CD4-positive, alpha-beta T cell treated with Interferon gamma for 1 hour (primary cell): ENCODE results near the gene C18orf54.
"Not testable (repeated sequence)": the region's sequence is repeated elsewhere in the genome, so short reads cannot be mapped to it uniquely, and the experiment has no call there.

Experiments used
- DNase-seq: peaks from one replicate; pipeline ENCODE4 v3.0.0-alpha.2; 2020

Gene C18orf54

DNA sequence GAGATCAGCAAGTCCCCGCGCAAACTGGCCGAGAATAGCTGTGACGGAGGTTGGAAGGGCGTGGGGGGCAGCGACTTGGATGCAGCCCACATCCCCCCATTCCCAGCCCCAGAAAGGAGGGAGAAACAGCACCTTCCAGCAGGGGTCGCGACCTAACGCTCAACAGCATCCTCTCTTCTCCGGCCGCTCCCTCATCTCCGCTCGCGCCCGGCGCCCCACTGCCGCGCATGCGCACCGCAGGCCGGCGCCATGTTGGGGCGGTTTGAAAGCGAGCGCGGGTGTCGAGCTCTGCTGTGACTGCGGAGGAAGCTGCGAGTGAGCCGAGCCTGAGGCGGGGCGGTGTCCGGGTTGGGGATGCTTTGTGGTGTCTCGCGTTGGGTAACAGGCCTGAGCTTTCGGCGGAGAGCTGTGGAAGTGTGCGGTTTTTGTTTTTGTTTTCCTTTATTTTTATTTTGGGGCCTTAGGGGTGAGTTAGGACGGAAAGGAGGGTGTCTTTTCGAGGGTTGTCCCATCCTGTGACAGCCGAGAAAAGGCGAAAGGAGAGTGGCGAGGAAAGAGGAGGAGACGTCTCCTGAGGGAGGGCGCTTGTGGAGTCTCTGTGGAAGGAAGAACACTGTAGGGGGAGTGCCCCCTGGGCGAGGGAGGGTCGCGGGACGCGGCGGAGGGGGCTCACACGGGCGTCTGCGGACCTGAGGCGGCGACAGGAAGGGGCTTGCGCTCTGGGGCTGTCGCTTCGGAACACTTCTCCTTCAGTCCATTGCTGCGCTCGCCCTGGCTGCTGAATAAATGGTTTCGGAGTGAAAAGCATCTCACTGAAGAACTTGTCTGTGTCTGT, at the start of gene C18orf54, which contains the start of gene STARD6:
Gene C18orf54, plus strand, starts transcription at position 247 of the 835 bp plus-strand sequence. CDS start 2,667 bp downstream, outside the sequence.
Gene STARD6, minus strand, starts transcription at position 199 of the 835 bp plus-strand sequence. CDS start 3,285 bp downstream, outside the sequence.
- peak; percentile 92 for DNase-seq

DNA sequence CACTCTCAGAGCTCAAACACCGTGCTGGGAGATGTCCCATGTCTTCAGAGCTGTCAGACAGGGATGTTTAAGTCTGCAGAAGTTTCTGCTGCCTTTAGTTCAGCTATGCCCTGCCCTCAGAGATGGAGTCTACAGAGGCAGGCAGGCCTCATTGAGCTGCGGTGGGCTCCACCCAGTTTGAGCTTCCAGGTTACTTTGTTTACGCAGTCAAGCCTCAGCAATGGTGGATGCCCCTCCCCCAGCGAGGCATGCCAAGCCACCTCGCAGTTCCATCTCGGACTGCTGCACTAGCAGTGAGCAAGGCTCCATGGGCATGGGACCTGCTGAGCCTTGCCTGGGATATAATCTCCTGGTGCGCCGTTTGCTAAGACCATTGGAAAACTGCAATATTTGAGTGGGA, 48.1 kb upstream of the C18orf54 start:
- DNase-seq, result not testable (repeated sequence)

DNA sequence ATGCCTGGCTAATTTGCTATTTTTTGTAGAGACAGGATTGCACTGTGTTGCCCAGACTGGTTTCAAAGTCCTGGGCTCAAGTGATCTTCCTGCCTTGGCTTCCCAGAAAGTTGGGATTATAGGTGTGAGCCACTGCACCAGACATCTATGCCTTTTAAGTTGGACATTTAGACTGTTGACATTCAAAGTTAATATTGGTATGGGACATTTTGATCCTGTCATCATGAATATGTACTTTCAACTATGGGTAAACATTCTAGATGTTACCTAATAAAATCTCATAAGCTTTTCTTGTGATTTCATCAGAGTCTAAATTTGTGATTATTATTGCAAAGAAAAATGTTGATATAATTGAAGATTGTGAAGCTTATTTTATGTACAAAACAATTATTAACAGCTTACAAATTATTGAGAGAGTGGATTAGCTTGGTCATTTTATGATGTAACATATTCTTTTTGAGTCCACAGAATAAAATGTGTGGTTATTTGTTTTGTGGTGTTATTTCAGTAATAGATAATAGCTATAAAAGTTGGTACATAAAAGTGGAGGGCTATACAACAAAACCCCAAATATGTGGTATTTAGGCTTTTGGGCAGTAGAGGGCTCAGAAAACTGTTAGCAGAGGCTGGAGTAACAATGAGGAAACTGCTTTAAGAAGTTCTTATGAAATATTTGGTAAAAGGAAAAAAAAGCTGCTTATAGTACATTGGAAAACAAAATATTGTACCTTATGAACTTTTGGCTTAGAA, 41.5 kb upstream of the C18orf54 start:
- DNase-seq, result no peak

DNA sequence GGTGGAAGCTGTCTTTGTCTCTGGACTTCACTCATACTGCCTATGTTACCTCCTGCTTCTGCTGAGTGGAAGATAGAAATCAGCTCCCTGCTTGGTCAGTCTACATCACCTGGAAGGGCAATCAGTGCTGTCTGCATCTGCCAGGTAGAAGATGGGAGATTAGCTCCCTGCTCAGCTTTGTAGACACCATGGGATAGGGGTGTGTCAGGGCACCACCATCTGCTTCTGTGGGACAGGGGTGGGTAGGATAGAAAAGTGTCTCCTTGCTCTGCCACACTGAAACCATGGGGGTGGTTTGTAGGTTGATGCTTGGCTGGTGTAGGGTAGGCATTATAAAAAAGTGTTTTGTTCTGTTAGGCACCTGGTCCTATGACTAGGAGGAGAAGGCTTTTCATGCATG, 34.1 kb upstream of the C18orf54 start:
- no peak for DNase-seq

DNA sequence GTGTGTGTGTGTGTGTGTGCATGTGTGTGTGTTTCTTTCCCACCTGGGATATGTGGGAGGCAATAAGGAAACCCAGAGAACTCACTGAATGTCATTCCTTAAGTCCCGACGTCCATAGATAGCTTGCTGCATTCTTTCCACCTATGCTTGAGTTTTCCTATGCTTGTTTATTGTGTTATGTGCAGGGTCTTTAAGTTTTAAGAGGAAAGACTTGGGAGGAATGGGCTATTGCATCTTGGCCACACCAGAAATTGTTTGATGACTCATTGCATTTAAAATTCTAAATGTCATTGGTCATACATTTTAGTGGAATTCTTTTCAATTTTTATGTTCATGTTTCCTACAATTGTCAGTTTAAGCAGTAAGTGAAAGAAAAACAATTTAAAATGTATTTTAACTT, 33.7 kb upstream of the C18orf54 start:
- DNase-seq, result no peak

DNA sequence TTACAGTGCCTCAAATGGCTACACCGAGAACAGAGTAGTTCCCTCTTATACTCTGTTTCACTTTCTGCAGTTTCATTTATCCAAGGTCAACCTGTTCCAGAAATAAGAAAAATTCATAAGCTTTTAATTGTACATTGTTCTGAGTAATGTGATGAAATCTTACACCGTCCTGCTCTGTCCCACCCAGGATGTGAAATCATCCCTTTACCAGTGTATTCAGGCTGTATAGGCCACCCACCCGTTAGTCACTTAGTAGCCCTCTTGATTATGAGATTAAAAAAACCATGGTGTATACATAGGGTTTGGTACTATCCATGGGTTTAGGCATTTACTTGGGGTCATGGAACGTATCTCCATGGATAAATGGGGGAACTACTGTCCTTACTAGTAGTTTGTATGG, 29.9 kb upstream of the C18orf54 start:
- no peak for DNase-seq

DNA sequence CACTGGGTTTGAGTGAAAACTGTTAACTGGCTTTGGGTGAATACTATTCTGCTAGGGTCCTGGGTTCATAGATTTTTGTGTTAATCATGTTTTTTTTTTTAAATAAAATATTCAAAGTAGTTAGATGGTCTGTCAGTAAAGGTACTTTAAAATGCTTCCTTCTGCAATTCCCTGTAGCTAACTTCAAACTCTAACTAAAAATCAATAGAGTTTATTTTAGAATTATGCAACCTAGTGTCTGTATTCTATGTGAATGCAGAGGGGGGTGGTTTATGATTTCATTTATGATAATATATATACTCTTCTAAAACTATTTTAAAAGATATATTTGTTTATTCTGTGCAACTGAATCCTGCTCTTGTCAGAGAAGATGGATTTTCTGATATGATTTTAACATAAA, 27.9 kb upstream of the C18orf54 start:
- no peak for DNase-seq

DNA sequence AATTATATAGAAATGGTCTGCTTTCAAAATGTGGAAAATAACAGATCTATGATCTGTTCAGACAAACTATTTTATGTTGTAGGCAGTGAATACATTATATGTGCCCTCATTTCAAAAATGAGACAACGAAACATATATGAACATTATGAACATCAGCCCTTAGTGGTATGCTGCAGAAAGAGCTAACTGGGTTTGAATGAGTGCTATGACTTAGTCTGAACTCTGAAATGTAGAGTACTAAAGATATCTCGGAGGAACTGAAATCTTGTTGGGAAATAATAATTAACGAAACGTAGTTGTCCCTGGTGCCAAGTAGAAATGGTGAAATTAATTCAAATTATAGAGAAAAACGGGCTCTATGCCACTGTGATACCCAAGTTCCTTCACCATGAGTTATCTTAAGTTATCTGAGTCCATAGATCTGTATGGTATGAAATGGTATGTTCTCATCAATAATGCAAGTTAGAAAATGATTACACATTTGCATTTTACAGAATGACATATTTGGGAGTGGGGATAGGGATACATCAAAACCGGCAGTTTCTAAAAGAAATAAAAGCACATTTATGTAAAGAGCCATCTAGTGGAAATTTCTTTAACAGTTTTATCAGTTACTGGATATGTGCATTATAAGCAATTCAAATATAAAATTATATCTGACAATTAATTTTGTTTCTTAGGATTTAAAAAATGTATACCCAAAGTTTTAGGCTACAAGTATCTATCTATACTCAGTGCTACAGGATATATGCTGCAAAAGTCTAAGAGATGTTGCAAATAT, 26.7 kb upstream of the C18orf54 start:
- DNase-seq, result no peak

DNA sequence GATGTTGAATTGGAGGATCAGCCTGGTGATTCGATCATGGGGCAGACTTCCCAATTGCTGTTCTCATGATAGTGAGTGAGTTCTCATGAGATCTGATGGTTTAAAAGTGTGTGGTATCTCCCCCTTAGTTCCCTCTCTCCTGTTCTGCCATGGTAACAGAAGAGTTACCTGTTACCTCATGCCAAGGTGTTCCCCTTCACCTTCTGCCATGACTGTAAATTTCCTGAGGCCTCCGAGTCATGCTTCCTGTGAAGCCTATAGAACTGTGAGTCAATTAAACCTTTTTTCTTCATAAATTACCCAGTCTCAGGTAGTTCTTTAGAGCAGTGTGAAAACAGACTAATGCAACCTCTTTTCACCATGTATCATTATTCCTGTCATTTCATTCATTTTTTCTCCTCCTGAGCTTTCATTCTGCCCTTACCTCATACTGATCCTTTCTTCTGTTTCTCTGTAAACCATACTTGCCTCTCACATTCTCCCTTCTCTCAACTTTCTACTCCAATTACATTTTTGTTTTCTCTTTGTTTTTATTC, 22.0 kb upstream of the C18orf54 start:
- no peak for DNase-seq

DNA sequence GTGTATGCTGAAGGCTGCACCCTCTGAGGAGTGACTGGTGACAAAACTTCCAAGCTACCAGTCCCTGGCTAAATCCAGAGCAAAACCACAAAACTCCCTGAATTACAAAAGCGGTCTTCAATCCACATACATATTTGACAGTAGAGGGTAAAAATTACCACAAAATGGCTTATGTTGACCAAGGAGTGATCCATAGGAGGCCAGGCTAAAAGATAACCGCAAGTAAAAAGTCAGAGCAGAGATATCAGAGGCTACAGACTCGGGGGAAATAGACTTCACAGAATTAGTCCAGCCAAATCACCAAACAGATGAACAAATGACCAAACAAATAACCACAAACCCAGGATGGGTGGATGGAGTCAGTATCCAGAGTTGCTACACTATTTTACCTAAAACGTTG, 19.5 kb upstream of the C18orf54 start:
- no peak for DNase-seq

DNA sequence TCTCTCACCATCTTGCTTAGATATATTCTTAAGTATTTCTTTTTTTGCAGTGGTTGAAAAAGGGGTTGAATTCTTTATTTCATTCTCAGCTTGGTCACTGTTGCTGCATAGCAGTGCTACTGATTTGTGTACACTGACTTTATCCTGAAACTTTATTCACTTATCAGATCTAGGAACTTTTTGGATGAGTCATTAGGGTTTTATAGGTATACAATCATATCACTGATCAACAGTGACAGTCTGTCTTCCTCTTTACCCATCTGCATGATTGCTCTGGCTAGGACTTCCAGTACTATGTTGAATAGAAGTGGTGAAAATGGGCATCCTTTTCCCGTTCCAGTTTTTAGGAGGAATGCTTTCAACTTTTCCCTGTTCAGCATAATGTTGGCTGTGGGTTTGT, 6.5 kb upstream of the C18orf54 start:
- no peak for DNase-seq

DNA sequence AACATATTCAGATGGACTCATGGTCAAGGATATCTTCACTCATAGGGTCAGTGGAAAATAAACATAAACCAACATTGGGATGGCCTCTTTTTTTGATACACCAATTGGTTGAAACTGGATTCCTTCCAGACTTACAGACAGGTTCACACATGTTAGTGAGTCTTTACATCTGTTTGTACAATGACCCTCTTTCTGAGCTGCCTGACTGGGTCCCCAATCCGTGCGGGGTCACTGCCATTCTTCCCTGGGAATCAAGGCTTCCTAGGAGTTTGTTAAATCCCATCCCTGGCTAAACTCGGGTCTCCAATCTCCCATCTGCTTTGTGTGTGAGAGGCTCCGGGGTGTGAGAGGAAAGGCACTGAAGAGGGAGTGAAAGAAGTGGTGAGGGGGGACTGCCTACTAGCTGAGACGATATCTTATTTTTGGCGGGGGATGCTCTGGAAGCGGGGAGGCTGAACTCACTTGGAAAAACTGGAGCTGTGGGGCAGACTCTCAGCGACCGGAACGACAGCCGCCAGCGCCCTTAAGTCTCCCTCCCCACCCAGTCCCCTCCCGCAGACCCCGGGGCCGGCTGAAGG, 535 bp upstream of the C18orf54 start:
- no peak for DNase-seq

DNA sequence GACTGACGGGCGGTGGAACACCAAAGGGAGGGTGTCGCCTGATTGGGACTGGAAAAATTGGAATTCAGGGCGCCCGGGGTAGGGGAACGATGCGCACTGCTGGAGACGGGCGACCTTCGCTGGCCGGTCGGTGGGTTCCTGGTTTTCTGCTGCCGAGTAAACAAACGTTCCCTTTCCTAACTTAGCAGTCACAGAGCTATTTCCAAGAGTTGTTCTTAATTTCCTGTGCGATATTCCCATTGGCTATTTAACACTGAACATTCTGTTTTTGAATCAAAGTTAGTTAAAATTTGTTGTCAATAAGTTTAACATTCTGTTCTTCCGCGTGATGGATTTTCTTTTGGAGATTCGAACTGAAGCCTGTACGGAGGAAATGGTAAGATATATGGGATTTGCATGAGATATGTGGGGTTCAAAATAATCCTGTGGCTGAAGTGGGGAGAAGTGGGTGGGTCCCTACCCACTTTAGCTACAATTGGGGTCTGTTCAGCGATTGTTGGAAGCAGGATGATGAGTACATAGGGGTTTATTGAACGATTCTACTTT, 862 bp downstream of the C18orf54 start:
- no peak for DNase-seq

DNA sequence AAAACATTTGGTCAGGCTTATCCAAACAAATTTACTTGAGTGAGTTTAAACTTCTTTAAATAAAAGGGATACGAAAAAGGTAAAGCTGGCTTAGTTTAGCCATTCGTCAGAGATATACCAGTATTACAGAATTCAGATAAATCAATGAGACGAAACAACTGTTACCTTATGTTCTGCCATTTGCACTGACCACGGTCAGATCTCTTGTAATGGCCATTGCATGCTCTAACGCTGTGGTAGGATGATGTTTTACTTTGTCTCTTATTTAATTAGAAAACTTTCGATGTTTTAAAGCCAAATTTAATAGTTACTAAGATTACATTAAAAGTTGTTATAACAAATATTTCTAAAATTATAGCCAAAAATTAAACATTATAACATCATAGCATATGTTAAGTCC, 1.5 kb downstream of the C18orf54 start:
- DNase-seq, result no peak

DNA sequence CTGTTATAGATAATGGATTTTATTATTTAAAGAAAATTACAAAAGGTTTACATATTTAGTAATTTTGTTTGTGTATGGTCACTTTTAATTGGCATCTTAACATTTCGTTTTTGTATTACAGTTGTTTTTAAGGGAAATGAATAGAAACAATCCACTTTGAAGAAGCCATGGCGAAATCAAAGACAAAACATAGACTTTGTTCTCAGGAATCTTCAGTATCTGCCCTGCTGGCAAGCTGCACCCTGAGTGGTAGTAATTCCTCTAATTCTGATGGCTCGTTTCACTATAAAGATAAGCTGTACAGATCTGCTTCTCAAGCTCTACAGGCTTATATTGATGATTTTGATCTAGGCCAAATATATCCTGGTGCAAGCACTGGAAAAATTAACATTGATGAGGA, 2.7 kb downstream of the C18orf54 start:
- DNase-seq, result no peak

DNA sequence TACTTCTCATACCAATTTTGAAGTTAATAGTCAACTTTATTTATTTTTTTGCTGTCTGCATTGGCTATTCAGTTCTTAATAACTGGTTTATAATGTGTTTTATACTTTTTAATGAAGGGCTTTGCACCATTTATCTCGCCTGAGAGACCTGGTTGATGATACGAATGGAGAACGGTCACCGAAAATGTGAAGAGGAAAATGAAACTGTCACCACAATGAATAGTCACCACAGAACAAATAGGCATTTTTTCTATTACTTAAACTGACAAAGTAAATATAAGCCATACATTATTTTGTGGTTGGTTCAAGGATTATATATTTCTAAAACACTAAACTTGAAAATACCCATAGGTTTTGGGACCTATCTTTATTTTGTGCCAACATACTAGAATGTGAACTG, 20.4 kb downstream of the C18orf54 start:
- DNase-seq, result no peak

DNA sequence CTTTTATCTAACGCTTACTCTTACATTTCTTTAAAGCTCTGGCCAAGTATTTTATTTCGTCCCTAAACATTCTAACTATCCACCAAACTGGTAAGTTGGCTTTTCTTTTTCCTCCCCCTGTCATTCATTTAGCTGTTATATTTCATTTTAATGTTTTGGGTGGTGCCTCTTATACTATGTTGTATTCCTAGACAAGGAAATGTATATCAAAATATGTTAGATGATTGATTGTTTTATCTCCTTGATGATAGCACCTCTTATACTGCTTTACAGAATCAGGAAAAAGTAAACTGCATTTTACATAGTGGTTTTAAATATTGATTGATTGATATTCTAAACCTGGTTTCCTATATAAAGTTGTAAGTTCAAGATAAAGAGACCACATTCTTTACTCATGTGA, 23.9 kb downstream of the C18orf54 start:
- DNase-seq, result no peak

DNA sequence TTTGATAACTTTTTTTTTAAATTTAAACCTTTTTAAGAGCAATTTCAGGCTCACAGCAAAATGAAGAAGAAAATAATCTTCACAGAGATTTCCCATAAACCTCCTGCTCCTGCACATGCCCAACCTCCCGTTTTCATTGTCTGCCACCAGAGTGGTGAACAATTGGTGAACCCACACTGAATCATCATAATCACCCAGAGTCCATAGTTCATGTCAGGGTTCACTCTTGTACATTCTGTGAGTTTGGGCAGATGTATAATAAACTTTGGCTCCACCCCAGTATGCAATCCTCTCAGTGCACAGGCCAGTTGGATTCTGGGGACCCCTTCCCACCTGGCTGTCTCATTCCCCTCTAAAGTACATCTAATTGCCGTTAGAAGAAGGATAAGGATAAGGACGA, 24.4 kb downstream of the C18orf54 start:
- no peak for DNase-seq

DNA sequence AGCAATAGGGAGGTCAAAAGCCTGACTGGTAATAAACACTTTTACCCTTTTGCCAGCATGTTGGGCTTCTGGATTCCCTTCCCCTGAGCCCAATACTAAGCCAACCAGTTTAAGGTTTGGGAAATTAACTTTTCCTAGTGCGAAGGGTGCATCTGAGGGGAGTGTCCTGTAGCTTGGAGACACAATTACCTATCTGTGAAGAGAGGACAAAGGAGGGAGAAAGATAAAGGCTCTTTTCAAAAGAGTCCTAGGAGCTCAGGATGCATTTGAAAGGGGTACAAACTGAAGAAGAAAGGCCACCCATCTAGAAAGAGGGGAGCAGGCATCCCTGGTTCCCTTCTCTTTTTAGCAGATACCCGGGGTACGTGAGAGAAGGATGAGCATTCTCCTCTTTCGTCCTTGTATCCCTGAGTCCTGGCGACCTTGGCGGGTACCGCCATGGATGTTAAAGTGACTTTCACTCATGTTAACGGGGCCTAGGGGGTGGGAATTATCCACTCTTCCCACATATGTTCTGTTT, 25.1 kb downstream of the C18orf54 start:
- no peak for DNase-seq

DNA sequence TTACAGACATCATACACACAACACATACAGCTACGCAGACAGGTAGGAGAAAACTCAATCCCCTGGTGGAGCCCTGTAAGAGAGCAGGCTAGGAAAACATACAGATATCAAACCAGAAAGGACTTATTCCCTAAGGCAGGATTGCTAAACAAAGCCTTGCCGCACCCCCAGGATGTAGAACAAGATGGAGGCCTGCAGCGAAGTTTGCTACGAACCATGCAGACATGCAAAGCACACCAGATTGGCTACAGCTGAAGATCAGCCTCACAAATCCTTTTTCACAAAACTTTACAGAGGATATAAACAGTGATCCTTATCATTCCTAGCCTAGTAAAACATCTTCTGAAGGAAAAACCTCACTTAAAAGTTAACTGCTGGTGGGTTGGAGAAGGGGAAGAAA, 28.3 kb downstream of the C18orf54 start:
- no peak for DNase-seq

DNA sequence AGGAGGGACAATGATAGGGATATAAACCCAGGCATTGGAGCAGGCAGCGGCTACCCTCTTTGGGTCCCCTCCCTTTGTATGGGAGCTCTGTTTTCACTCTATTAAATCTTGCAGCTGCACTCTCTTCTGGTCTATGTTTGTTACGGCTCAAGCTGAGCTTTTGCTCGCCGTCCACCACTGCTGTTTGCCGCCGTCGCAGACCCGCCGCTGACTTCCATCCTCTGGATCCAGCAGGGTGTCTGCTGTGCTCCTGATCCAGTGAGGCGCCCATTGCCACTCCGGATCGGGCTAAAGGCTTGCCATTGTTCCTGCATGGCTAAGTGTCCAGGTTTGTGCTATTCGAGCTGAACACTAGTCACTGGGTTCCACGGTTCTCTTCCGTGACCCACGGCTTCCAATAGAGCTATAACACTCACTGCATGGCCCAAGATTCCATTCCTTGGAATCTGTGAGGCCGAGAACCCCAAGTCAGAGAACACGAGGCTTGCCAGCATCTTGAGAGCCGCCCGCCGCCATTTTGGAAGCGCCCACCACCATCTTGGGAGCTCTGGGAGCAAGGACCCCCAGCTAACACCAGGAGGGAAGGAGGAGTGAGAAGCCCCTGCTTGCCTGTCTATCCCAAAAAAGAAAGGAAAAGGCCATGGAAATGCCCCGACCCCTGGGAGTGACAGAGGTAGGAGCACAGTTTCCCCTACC, 29.2 kb downstream of the C18orf54 start:
- DNase-seq, result not testable (repeated sequence)
